Neural cell (in vitro differentiated cells): Measurements from ENCODE around the gene HLCS. TPM values are rescaled to one million over a fixed set of nuclear protein-coding genes. Genes with fewer than 3 reads are reported as not detected.

Experiments used
- H2AFZ ChIP-seq: fragments of 200-600, 300-800 bp; sonication (generic), shearing (Covaris generic); 2 replicates; pipeline ENCODE4 v1.6.0; 2014; ENCODE audit warnings: low read depth, mild to moderate bottlenecking, antibody characterized with exemption, low read length, moderate library complexity
- H3F3A ChIP-seq: fragments of 200-600 bp; shearing (Covaris generic); 2 replicates; pipeline ENCODE4 v1.6.1; 2016; ENCODE audit warnings: mild to moderate bottlenecking, moderate library complexity, mixed read lengths, antibody characterized with exemption, low read length; ENCODE audit not compliant: insufficient read depth, poor library complexity, severe bottlenecking
- H3K27ac ChIP-seq: fragments of 200-600, 300-800 bp; sonication (generic), shearing (Covaris generic); 2 replicates; pipeline ENCODE4 v1.5.1; 2014; ENCODE audit warnings: mild to moderate bottlenecking, low read length, moderate library complexity
- H3K27me3 ChIP-seq: fragments of 300-800, 200-600 bp; sonication (generic), shearing (Covaris generic); 2 replicates; pipeline ENCODE4 v1.6.0; 2014; ENCODE audit warnings: mild to moderate bottlenecking, low read depth, low read length, moderate library complexity; ENCODE audit not compliant: insufficient read depth
- H3K36me3 ChIP-seq: fragments of 300-800, 200-600 bp; sonication (generic), shearing (Covaris generic); 2 replicates; pipeline ENCODE4 v1.5.1; 2014; ENCODE audit warnings: mild to moderate bottlenecking, antibody characterized with exemption, low read length, moderate library complexity; ENCODE audit not compliant: insufficient read depth
- H3K4me2 ChIP-seq: fragments of 300-800, 200-600 bp; sonication (generic), shearing (Covaris generic); 2 replicates; pipeline ENCODE4 v1.6.0; 2014; ENCODE audit warnings: mild to moderate bottlenecking, low read length
- H3K4me3 ChIP-seq: fragments of 300-800, 200-600 bp; sonication (generic), shearing (Covaris generic); 2 replicates; pipeline ENCODE4 v1.5.1; 2014; ENCODE audit warnings: mild to moderate bottlenecking, low read length, moderate library complexity
- H3K79me2 ChIP-seq: fragments of 200-600 bp; shearing (Covaris generic); replicated peaks from 2 replicates; pipeline ENCODE4 v1.6.0; 2014; ENCODE audit warnings: mild to moderate bottlenecking, low read length, moderate library complexity; ENCODE audit not compliant: insufficient read depth
- H3K9ac ChIP-seq: fragments of 300-800, 200-600 bp; sonication (generic), shearing (Covaris generic); 2 replicates; pipeline ENCODE4 v1.6.1; 2016; ENCODE audit warnings: mild to moderate bottlenecking, low read length, mixed read lengths
- H3K9me2 ChIP-seq: fragments of 200-600 bp; shearing (Covaris generic); 2 replicates; pipeline ENCODE4 v1.6.1; 2016; ENCODE audit warnings: mild to moderate bottlenecking, low read length, mixed read lengths; ENCODE audit not compliant: insufficient read depth
- H3K9me3 ChIP-seq: fragments of 200-600, 300-800 bp; sonication (generic), shearing (Covaris generic); 2 replicates; pipeline ENCODE4 v1.6.1; 2016; ENCODE audit warnings: mild to moderate bottlenecking, mixed run types, low read length, moderate library complexity, mixed read lengths
- H4K20me1 ChIP-seq: fragments of 200-600 bp; shearing (Covaris generic); 2 replicates; pipeline ENCODE4 v1.6.1; 2016; ENCODE audit warnings: mild to moderate bottlenecking, mixed run types; ENCODE audit not compliant: insufficient read depth
- CTCF ChIP-seq: fragments of 450-650 bp; IDR thresholded peaks from 2 replicates; pipeline ENCODE4 v1.5.1; 2014; ENCODE audit warnings: antibody characterized with exemption, mild to moderate bottlenecking, moderate library complexity; ENCODE audit not compliant: poor library complexity, severe bottlenecking
- EP300 ChIP-seq: fragments of 450-650 bp; conservative IDR thresholded peaks from 2 replicates; pipeline ENCODE4 v1.6.1; 2014; ENCODE audit warnings: antibody characterized with exemption, mild to moderate bottlenecking, moderate library complexity; ENCODE audit not compliant: poor library complexity, severe bottlenecking
- EZH2 ChIP-seq: fragments of 200-600, 300-800 bp; shearing (Covaris generic), sonication (generic); IDR thresholded peaks from 2 replicates; pipeline ENCODE4 v1.6.1; 2014; ENCODE audit warnings: antibody characterized with exemption, low read length, borderline replicate concordance, mild to moderate bottlenecking; ENCODE audit not compliant: insufficient read depth, poor library complexity, severe bottlenecking
- MXI1 ChIP-seq: fragments of 450-650 bp; conservative IDR thresholded peaks from 2 replicates; pipeline ENCODE4 v1.6.1; 2014; ENCODE audit warnings: antibody characterized with exemption, mild to moderate bottlenecking; ENCODE audit not compliant: poor library complexity, severe bottlenecking
- POLR2AphosphoS5 ChIP-seq: IDR thresholded peaks from 2 replicates; pipeline ENCODE4 v1.6.1; 2012
- RAD21 ChIP-seq: fragments of 450-650 bp; conservative IDR thresholded peaks from 2 replicates; pipeline ENCODE4 v1.6.1; 2014; ENCODE audit warnings: antibody characterized with exemption, mild to moderate bottlenecking, moderate library complexity
- REST ChIP-seq: IDR thresholded peaks from 2 replicates; pipeline ENCODE4 v1.6.1; 2012; ENCODE audit warnings: borderline replicate concordance
- SMC3 ChIP-seq: fragments of 450-650 bp; conservative IDR thresholded peaks from 2 replicates; pipeline ENCODE4 v1.6.1; 2014; ENCODE audit warnings: antibody characterized with exemption, mild to moderate bottlenecking, moderate library complexity; ENCODE audit not compliant: poor library complexity
- TAF1 ChIP-seq: IDR thresholded peaks from 2 replicates; pipeline ENCODE4 v1.6.1; 2012; ENCODE audit warnings: low read depth
- polyA plus RNA-seq: library from polyadenylated mRNA; depleted of rRNA; stranded (reverse); fragments of >200 nt; gene quantifications from 2 replicates; pipeline ENCODE4 v1.2.3, GENCODE V29; 2014

Gene HLCS
- polyA plus RNA-seq, 1 donor from 2014 or later = 12.1 TPM

GRCh38 chr21:36946949-36947356 lies 19.5 kb downstream of the HLCS start:
- Histone ChIP-seq H3F3A (no peaks in the 10 kb centered on the region), H3K9me3 (no peaks in the 10 kb centered on the region), H3K27me3 (no peaks in the 10 kb centered on the region), H3K9ac (no peak overlapping the region), H3K4me2 (no peak overlapping the region), H3K36me3 (no peaks in the 10 kb centered on the region), H2AFZ (no peak overlapping the region), H3K27ac (no peak overlapping the region), H3K9me2 (no peaks in the 10 kb centered on the region), H4K20me1 (no peaks in the 10 kb centered on the region), H3K79me2 (no peaks in the 10 kb centered on the region), H3K4me3 (no peak overlapping the region)
- TF ChIP-seq CTCF (no peak), EZH2 (no peak)

- H3K9ac ChIP-seq = no peak overlapping the region
- H3K79me2 ChIP-seq = no peaks in the 10 kb centered on the region
- H3K27ac ChIP-seq = no peak overlapping the region
- H3K27me3 ChIP-seq = no peaks in the 10 kb centered on the region
- no peaks in the 10 kb centered on the region for H3K9me3 ChIP-seq
- no peak overlapping the region for H2AFZ ChIP-seq
- TF ChIP-seq RAD21 = no peak
- no peak for TF ChIP-seq EZH2
- no peak for TF ChIP-seq POLR2AphosphoS5
- no peak for TF ChIP-seq EP300
- no peak for TF ChIP-seq REST
- no peak for TF ChIP-seq TAF1
- TF ChIP-seq MXI1 = no peak
- TF ChIP-seq SMC3 = no peak
- no peak for TF ChIP-seq CTCF
- H3K9me2 ChIP-seq = no peaks in the 10 kb centered on the region
- no peaks in the 10 kb centered on the region for H3K36me3 ChIP-seq
- H3K4me2 ChIP-seq = no peak overlapping the region
- H4K20me1 ChIP-seq = no peaks in the 10 kb centered on the region
- no peaks in the 10 kb centered on the region for H3F3A ChIP-seq
- no peak overlapping the region for H3K4me3 ChIP-seq
These were observed 20.9 kb downstream of the HLCS start for GRCh38 chr21:36945496-36946138.
